Measurements from ENCODE around the gene MYL12B. TPM values are rescaled to one million over a fixed set of nuclear protein-coding genes. Genes with fewer than 3 reads are reported as not detected.
A peak's percentile ranks its signal among the peaks of the same experiment; 100 is the strongest.

The MYL12B gene
- total RNA-seq, 1 donor from 2014 or later, result 176 TPM

GRCh38 chr18:3238742-3239141 lies 23.2 kb upstream of the MYL12B start:
- H3K9me3 ChIP-seq (replicated peaks), result no peaks in the 10 kb centered on the region
- peaks cover 5% of the 10 kb centered on the region for H3K4me1 ChIP-seq
- H3K36me3 ChIP-seq, result no peaks in the 10 kb centered on the region
- intact Hi-C loops (cut with micrococcal nuclease), result no loop called here
- no peak overlapping the region for H3K4me3 ChIP-seq
- no peaks in the 10 kb centered on the region for H3K27me3 ChIP-seq (ENCODE audit: low read depth)
- no peak for DNase-seq
- no peak overlapping the region for H3K27ac ChIP-seq (replicated peaks)
- TF ChIP-seq CTCF (IDR thresholded peaks at IDR 0.05; ENCODE audit: borderline replicate concordance), result no peak

- no peaks in the 10 kb centered on the region for H3K27me3 ChIP-seq (ENCODE audit: low read depth)
- no peaks in the 10 kb centered on the region for H3K9me3 ChIP-seq (replicated peaks)
- DNase-seq, result no peak
- intact Hi-C loops (cut with micrococcal nuclease), result loop anchor here (10.0 kb wide), 2 partner anchors 90 to 310 kb away; no protein-coding TSS in a partner anchor
- H3K4me1 ChIP-seq, result peaks cover 53% of the 10 kb centered on the region
- TF ChIP-seq CTCF (IDR thresholded peaks at IDR 0.05; ENCODE audit: borderline replicate concordance), result no peak
- peaks cover 11% of the 10 kb centered on the region for H3K36me3 ChIP-seq
- no peak overlapping the region for H3K27ac ChIP-seq (replicated peaks)
- H3K4me3 ChIP-seq, result peak overlapping the region; percentile 98
These were observed 16.8 kb upstream of the MYL12B start for GRCh38 chr18:3245185-3245564.

- H3K27me3 ChIP-seq (ENCODE audit: low read depth), result no peaks in the 10 kb centered on the region
- H3K27ac ChIP-seq (replicated peaks), result peak overlapping the region; percentile 100
- H3K4me3 ChIP-seq, result peak overlapping the region; percentile 98
- DNase-seq, result peak; percentile 89
- peaks cover 11% of the 10 kb centered on the region for H3K36me3 ChIP-seq
- peak; percentile 98 for TF ChIP-seq CTCF (IDR thresholded peaks at IDR 0.05; ENCODE audit: borderline replicate concordance)
- intact Hi-C loops (cut with micrococcal nuclease), result loop anchor here (10.0 kb wide), 2 partner anchors 91 to 311 kb away; no protein-coding TSS in a partner anchor
- H3K4me1 ChIP-seq, result peaks cover 62% of the 10 kb centered on the region
- H3K9me3 ChIP-seq (replicated peaks), result no peaks in the 10 kb centered on the region
These were observed 15.9 kb upstream of the MYL12B start for GRCh38 chr18:3245853-3246634.

- H3K4me3 ChIP-seq, result peak overlapping the region; percentile 98
- H3K36me3 ChIP-seq, result peaks cover 11% of the 10 kb centered on the region
- TF ChIP-seq CTCF (IDR thresholded peaks at IDR 0.05; ENCODE audit: borderline replicate concordance), result no peak
- intact Hi-C loops (cut with micrococcal nuclease), result loop anchor here (10.0 kb wide), 2 partner anchors 92 to 312 kb away; no protein-coding TSS in a partner anchor
- peak overlapping the region; percentile 100 for H3K27ac ChIP-seq (replicated peaks)
- no peaks in the 10 kb centered on the region for H3K27me3 ChIP-seq (ENCODE audit: low read depth)
- H3K9me3 ChIP-seq (replicated peaks), result no peaks in the 10 kb centered on the region
- no peak for DNase-seq
- H3K4me1 ChIP-seq, result peaks cover 69% of the 10 kb centered on the region
These were observed 15.2 kb upstream of the MYL12B start for GRCh38 chr18:3246635-3247239.

GRCh38 chr18:3247240-3248061 lies 14.5 kb upstream of the MYL12B start, which contains the start of gene MYL12A:
Gene MYL12A, plus strand, starts transcription at chr18:3247801. Its CDS starts 5,447 bp downstream, at chr18:3253248.
- no peak for TF ChIP-seq CTCF (IDR thresholded peaks at IDR 0.05; ENCODE audit: borderline replicate concordance)
- peaks cover 76% of the 10 kb centered on the region for H3K4me1 ChIP-seq
- H3K4me3 ChIP-seq, result peak within 1 kb of the TSS; percentile 98
- peak within 1 kb of the TSS; percentile 100 for H3K27ac ChIP-seq (replicated peaks)
- intact Hi-C loops (cut with micrococcal nuclease), result loop anchor here (10.0 kb wide), 2 partner anchors 93 to 313 kb away; no protein-coding TSS in a partner anchor
- no peaks in the 10 kb centered on the region for H3K9me3 ChIP-seq (replicated peaks)
- H3K27me3 ChIP-seq (ENCODE audit: low read depth), result no peaks in the 10 kb centered on the region
- H3K36me3 ChIP-seq, result peaks cover 11% of the 10 kb centered on the region
- DNase-seq, result peak; percentile 99
